Hepatocyte (in vitro differentiated cells): ENCODE measurements around the gene ZNF491. TPM values are rescaled to one million over a fixed set of nuclear protein-coding genes. Genes with fewer than 3 reads are reported as not detected.

ENCODE experiments used
- DNase-seq: peaks from one replicate; pipeline ENCODE4 v3.0.0-alpha.2; 2016; ENCODE audit warnings: low spot score
- H2AFZ ChIP-seq: fragments of 200-600 bp; sonication (generic); 2 replicates; pipeline ENCODE4 v1.6.0; 2016; ENCODE audit warnings: antibody characterized with exemption, mild to moderate bottlenecking
- H3K27ac ChIP-seq: fragments of 200-600 bp; sonication (generic); 2 replicates; pipeline ENCODE4 v1.5.1; 2016; ENCODE audit warnings: mild to moderate bottlenecking
- H3K27me3 ChIP-seq: fragments of 200-600 bp; sonication (generic); 2 replicates; pipeline ENCODE4 v1.6.1; 2016
- H3K36me3 ChIP-seq: fragments of 200-600 bp; sonication (generic); replicated peaks from 2 replicates; pipeline ENCODE4 v1.5.1; 2016; ENCODE audit warnings: low read depth; ENCODE audit not compliant: insufficient read depth
- H3K4me1 ChIP-seq: fragments of 200-600 bp; sonication (generic); 2 replicates; pipeline ENCODE4 v1.5.1; 2016; ENCODE audit warnings: mild to moderate bottlenecking, moderate library complexity; ENCODE audit not compliant: insufficient read depth
- H3K4me2 ChIP-seq: fragments of 200-600 bp; sonication (generic); 2 replicates; pipeline ENCODE4 v1.6.0; 2016
- H3K4me3 ChIP-seq: fragments of 200-600 bp; sonication (generic); 2 replicates; pipeline ENCODE4 v1.5.1; 2016; ENCODE audit warnings: mild to moderate bottlenecking
- H3K79me2 ChIP-seq: fragments of 200-600 bp; sonication (generic); 2 replicates; pipeline ENCODE4 v1.6.0; 2017; ENCODE audit warnings: mild to moderate bottlenecking
- H3K9me2 ChIP-seq: fragments of 200-600 bp; sonication (generic); replicated peaks from 2 replicates; pipeline ENCODE4 v1.6.0; 2017; ENCODE audit warnings: mild to moderate bottlenecking; ENCODE audit not compliant: insufficient read depth
- H3K9me3 ChIP-seq: fragments of 200-600 bp; sonication (generic); 2 replicates; pipeline ENCODE4 v1.5.1; 2016; ENCODE audit warnings: low read depth, mild to moderate bottlenecking
- H4K20me1 ChIP-seq: fragments of 200-600 bp; sonication (generic); 2 replicates; pipeline ENCODE4 v1.6.0; 2016; ENCODE audit warnings: mild to moderate bottlenecking; ENCODE audit not compliant: insufficient read depth, poor library complexity, severe bottlenecking
- CTCF ChIP-seq: fragments of 200-600 bp; sonication (generic); IDR thresholded peaks from 2 replicates; pipeline ENCODE4 v1.5.1; 2016; ENCODE audit warnings: antibody characterized with exemption, mild to moderate bottlenecking; ENCODE audit not compliant: poor library complexity
- EZH2 ChIP-seq: fragments of 200-600 bp; sonication (generic); IDR thresholded peaks from 2 replicates; pipeline ENCODE4 v1.6.1; 2016; ENCODE audit warnings: antibody characterized with exemption, mild to moderate bottlenecking, borderline replicate concordance
- EZH2phosphoT487 ChIP-seq: fragments of 200-600 bp; sonication (generic); IDR thresholded peaks from one replicate; pipeline ENCODE4 v1.6.1; 2018; ENCODE audit warnings: antibody characterized with exemption, mild to moderate bottlenecking, low read depth, moderate library complexity; ENCODE audit not compliant: unreplicated experiment, severe bottlenecking
- WGBS: methylation state at CpG from one replicate; pipeline ENCODE4 v1.1.6; 2016; ENCODE audit warnings: low lambda C conversion rate; ENCODE audit errors: missing lambda C conversion rate; 5-methylcytosine and 5-hydroxymethylcytosine counted together
- polyA plus RNA-seq: library from polyadenylated mRNA; unstranded; fragments of >200 nt; fragmentation: Nextera tagmentation; extraction: Ambion mirVana; gene quantifications from 2 replicates; pipeline ENCODE4 v1.2.1, GENCODE V29; 2016
- total RNA-seq: library from RNA; depleted of rRNA; stranded (reverse); fragments of >200 nt; gene quantifications from 2 replicates; pipeline ENCODE4 v1.2.3, GENCODE V29; 2014

The ZNF491 gene
- total RNA-seq (2.9 and 4.8 TPM in 2 replicates), polyA plus RNA-seq (0.95 and 2.0 TPM in 2 replicates)

- no peaks in the 10 kb centered on the region for H3K9me2 ChIP-seq
- peak within 1 kb of the TSS; percentile 64 for H3K4me3 ChIP-seq
- peaks cover 2% of the 10 kb centered on the region for H3K9me3 ChIP-seq
- no peaks in the 10 kb centered on the region for H3K36me3 ChIP-seq
- H4K20me1 ChIP-seq = no peaks in the 10 kb centered on the region
- H3K79me2 ChIP-seq = peaks cover 12% of the 10 kb centered on the region
- WGBS = under 1% methylated on average over 56 of the region's 56 CpGs
- H3K27me3 ChIP-seq = no peaks in the 10 kb centered on the region
- peak; percentile 96 for DNase-seq
- TF ChIP-seq EZH2phosphoT487 = no peak
- peak; percentile 53 for TF ChIP-seq CTCF
- no peak for TF ChIP-seq EZH2
- peak within 1 kb of the TSS; percentile 83 for H3K27ac ChIP-seq
- H2AFZ ChIP-seq = peak within 1 kb of the TSS; percentile 85
- H3K4me1 ChIP-seq = peaks cover 7% of the 10 kb centered on the region
- peak within 1 kb of the TSS; percentile 81 for H3K4me2 ChIP-seq
These were observed at the start of gene ZNF491 for GRCh38 chr19:11798391-11799330. TSS of gene ZNF491 (plus strand) at chr19:11798523. CDS start at chr19:11805954, 7,431 bp downstream.

GRCh38 chr19:11749751-11750150 is 48.6 kb upstream of the ZNF491 start:
- H3K4me3 ChIP-seq = no peak overlapping the region
- H3K27me3 ChIP-seq = no peaks in the 10 kb centered on the region
- H3K9me3 ChIP-seq = peaks cover 3% of the 10 kb centered on the region
- no peaks in the 10 kb centered on the region for H3K36me3 ChIP-seq
- TF ChIP-seq EZH2 (no peak), EZH2phosphoT487 (no peak), CTCF (no peak)
- WGBS = 48% methylated on average over 2 of the region's 2 CpGs
- H3K4me1 ChIP-seq = no peaks in the 10 kb centered on the region
- no peak overlapping the region for H3K4me2 ChIP-seq
- H3K9me2 ChIP-seq = no peaks in the 10 kb centered on the region
- no peak overlapping the region for H2AFZ ChIP-seq
- H4K20me1 ChIP-seq = no peaks in the 10 kb centered on the region
- no peaks in the 10 kb centered on the region for H3K79me2 ChIP-seq
- no peak for DNase-seq
- H3K27ac ChIP-seq = no peak overlapping the region

DNA sequence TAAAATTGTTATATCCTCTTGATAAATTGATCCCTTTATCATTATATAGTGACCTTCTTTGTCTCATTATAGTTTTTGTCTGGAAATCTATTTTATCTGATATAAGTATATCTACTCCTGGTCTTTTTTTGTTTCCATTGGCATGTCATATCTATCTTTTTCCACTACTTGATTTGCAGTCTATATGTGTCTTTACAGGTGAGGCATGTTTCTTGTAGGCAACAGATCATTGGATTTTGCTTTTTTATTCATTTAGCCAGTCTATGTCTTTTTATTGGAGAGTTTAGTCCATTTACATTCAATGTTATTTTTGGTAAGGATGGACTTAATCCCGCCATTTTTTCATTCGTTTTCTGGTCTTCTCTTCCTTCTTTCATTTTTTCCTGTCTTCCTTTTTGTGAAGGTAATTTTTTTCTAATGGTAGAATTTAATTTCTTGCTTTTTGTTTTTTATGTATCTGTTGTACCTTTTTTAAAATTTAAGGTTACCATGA is 46.0 kb upstream of the ZNF491 start:
- 72% methylated on average over 2 of the region's 2 CpGs for WGBS
- Histone ChIP-seq H3K27me3 (no peaks in the 10 kb centered on the region), H4K20me1 (no peaks in the 10 kb centered on the region), H3K79me2 (no peaks in the 10 kb centered on the region), H3K4me1 (no peaks in the 10 kb centered on the region), H3K9me3 (peaks cover 8% of the 10 kb centered on the region), H2AFZ (no peak overlapping the region), H3K27ac (no peak overlapping the region), H3K36me3 (no peaks in the 10 kb centered on the region), H3K4me3 (no peak overlapping the region), H3K9me2 (no peaks in the 10 kb centered on the region), H3K4me2 (no peak overlapping the region)
- no peak for TF ChIP-seq EZH2phosphoT487
- no peak for TF ChIP-seq EZH2
- no peak for TF ChIP-seq CTCF
- no peak for DNase-seq
